ENCODE measurements around the gene SLCO6A1.
A peak's percentile ranks its signal among the peaks of the same experiment; 100 is the strongest.

SLCO6A1 gene

DNA sequence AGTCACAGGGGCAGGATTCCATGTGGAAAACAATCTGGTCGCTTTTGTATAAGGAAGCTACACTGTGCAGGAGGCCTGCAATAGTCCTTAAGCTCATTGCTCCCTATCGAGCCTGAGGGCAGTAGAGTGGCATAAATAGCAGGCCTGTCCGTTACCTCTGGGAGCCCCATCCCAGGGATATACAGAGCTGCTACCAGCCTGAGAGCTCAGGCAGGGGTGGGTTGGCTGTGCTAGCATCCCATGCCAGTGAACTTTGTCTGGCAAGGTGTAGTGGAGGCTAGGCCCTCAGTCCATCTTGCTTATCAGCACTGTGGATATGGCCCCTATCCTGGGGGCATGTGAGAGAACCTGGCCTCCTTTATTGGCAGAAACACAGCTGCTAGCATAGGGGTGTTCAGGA, 47.7 kb downstream of the SLCO6A1 start:
- DNase-seq = no peak

GRCh38 chr5:102450313-102450990, 48.3 kb downstream of the SLCO6A1 start:
- peak; percentile 34 for DNase-seq

- no peak for DNase-seq
These were observed 65.3 kb downstream of the SLCO6A1 start for GRCh38 chr5:102433473-102433872.

GRCh38 chr5:102421647-102422046, 77.2 kb downstream of the SLCO6A1 start:
- no peak for DNase-seq

DNA sequence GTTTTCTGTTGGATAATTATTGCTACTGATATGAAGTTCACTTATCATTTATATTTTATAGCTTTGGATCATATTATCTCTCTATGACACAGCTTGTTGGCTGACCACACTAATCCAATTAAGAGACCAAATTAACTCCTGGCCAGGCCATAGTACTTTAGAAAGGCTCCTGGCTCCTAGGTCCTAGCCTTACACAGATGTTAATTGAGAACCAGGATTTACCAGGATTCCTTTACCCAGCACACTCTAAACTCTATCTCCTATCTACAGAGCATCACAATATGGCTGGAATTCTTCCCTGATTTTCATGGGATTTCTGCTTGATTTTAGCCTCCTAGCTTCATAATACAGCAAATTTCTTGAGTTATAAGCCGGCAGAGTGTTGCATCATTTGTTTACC, 80.3 kb downstream of the SLCO6A1 start:
- no peak for DNase-seq

GRCh38 chr5:102414448-102414847, 84.4 kb downstream of the SLCO6A1 start:
- no peak for DNase-seq

GRCh38 chr5:102388235-102388634, 110.6 kb downstream of the SLCO6A1 start:
- DNase-seq = no peak

DNA sequence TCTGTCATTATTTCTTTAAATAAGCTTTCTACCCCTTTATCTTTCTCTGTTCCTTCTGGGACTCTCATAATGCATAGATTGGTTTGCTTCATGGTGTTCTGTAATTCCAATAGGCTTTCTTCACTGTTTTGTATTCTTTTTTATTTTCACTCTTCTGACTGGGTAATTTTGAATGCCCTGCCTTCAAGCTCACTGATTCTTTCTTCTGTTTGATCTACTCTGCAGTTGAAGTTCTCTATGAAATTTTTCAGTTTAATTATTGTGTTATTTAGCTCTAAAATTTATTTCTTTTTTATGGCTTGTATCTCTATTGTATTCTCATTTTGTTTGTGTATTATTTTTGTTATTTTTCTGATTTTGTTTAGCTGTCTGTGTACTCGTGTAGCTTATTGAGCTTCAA, 113.4 kb downstream of the SLCO6A1 start:
- no peak for DNase-seq

- no peak for DNase-seq
These were observed 118.6 kb downstream of the SLCO6A1 start for GRCh38 chr5:102380174-102380573.

DNA sequence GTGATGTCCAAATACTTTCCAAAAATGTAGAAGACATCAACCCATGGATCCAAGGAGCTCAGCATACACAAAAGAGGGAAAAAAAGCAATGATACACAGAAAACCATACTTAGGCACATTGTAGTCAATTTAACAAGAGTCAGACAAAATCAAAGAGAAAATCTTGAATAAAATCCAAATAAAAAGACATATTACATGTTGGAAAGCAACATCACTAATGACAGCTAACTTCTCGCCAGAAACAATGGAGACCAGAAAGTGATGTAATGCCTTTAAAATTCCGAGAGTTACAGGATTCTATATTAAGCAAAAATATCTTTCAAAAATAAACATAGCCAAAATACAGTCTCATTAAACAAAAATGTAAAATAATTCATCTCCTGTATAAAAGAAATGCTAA, 122.9 kb downstream of the SLCO6A1 start:
- no peak for DNase-seq

DNA sequence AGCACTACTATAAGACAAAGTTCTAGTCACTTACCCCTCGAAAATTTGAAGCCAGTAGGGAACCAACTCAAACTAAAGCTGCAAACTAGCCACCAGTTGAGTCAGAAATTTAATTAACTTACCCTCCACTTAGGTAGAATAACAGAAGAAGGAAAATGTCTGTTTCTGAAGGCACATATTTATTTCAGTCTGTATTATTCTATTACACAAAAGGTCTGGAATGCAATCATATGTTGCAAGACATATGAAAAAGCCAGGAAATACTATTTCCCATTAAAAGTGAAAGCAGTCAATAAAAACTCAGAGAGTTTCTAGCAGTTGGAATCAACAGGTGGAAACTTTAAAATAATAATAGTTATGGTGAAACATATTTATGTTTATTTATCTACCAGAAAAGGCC, 123.5 kb downstream of the SLCO6A1 start:
- no peak for DNase-seq

DNA sequence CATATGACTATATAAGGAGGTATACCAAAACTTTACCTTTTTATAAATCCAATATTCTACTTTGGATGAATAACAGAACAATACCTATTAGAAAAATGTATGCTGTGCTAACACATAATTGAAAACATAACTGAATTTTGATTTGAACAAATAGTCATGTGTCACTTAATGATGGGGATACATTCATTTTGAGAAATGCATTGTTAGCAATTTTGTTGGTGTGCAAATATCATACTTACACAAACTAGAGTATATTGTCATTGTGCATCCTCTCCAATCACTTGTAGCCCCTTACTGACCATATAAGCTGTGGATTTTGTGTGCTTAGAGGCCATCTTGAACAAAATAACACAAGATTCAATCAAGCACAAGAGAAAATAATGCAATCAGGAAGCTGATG, 130.4 kb downstream of the SLCO6A1 start:
- no peak for DNase-seq

DNA sequence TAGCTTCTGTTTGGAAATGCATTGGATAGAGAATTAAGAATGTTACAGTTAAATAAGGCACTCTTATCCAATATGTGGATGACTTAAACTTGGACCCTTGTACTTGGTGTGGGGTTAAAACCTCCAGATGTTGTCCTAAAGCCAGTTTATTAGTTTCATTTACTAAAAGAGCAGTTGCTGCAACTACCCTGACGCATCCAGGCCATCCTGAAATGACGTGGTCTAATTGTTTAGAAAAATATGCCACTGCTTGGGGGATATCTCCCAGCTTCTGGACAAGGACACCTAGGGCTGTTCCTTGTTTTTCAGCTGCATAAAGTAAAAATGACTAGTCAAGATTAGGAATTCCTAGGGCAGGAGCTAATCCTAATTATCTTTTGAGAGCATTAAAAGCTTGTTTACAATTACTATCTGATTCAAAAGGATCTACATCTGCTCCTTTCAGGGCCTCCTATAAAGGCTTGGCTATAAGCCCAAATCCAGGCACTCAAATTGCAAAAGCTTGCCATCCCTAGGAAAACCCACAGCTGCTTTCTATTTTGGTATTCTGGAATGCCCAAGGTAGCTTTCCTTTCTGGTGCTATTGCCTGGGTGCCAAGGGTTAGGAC, 157.0 kb downstream of the SLCO6A1 start:
- no peak for DNase-seq

DNA sequence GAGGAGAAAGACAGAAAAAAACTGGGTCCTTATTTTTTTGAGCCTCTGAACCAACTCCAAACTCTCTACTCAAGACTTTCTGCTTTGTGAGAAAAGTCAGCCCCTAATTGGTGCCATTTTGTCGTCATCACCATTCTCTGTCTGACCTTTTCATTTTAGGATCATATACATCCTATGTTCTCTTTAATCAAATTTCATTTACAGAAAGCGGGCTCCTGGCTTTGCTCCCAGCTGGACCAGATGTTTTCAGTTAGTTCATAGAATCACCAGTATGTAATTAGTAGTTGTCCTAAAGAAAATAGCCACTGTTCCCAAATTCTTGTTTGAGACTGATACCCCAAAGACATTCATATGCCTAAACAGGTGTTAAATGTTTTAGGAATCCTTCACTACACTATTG, 174.1 kb downstream of the SLCO6A1 start:
- no peak for DNase-seq
